ENCODE measurements around the gene CD164. TPM values are rescaled to one million over a fixed set of nuclear protein-coding genes. Genes with fewer than 3 reads are reported as not detected.
"Not testable (repeated sequence)": the region's sequence is repeated elsewhere in the genome, so short reads cannot be mapped to it uniquely, and the experiment has no call there.

Gene CD164
- total RNA-seq, 1 donor from 2014 or later: 184 TPM

DNA sequence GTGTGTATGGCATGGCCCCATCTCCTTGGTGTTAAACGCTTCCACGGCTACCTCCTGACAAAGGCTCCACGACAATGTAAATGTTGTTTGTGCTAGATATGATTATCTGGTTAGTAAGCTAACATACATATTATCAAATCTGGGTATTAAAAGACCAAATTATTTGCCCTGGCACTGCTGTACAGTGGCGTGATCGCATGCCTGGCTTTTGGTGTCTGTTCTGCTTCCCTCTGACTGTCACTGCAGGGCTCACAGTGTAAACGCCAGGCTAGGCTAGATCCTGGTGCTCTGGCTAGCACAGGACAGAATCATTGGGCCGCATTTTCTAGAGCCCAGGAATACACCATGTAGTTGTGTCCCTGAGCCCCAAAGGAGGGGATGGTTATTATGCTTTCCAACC lies 38.7 kb downstream of the CD164 start:
- no peak for DNase-seq (ENCODE audit: low spot score)

DNA sequence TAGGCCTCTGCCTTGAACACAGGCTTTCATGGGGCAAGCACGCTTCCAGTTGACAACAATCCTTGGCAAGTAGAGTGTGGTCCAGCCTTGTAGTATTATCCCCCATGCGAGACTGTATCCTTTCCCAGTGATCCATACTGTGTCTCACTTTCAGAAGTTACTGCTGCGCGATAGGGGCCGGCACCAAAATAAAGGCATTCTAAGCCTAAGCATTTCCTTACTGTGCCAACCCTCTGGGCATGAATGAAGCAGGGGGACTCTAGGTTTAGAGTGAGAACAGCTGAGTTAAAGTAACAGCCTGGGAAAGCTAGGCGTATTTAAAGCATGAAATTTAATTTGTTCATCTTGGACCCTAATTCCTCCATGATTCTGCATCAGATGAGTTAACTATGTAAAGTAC lies 39.4 kb downstream of the CD164 start:
- DNase-seq (ENCODE audit: low spot score): no peak

DNA sequence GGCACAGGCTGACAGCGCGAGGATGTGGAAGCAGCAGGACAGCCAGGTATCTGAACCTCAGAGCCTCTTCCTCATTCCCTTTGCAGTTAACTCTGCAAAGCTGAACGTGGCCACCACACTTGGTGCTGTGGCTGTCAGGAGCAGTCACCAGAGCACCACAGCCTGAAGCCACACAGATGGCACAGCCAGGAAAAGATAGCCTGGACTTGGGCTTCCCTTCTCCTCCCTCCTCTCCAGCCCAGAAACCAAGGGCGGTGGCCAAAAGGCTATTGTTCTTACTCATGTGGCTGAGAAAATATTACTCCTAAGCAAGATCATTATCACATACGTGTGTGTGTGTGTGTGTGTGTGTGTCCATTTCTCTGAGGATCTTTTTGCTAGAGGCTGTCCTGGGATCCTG lies 39.8 kb downstream of the CD164 start:
- DNase-seq (ENCODE audit: low spot score): no peak

DNA sequence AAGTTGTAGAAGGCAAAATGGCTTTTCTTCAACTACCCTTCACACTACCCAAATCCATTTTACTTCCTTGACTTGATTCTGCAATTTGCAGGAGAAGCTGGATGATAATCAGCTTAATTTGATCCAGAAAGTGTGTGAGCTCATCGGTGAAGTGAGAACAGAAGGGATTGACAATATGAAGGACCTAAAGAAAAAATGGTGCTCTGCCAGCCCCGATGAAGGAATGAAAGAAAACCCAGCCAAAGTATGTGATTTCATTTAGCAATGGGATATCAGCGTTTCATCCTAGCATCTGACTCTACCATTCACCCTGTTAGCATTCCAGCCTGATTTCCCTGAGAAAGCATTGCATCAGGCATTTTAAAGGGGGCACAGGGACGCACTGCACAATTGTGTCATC lies 41.5 kb downstream of the CD164 start:
- no peak for DNase-seq (ENCODE audit: low spot score)

DNA sequence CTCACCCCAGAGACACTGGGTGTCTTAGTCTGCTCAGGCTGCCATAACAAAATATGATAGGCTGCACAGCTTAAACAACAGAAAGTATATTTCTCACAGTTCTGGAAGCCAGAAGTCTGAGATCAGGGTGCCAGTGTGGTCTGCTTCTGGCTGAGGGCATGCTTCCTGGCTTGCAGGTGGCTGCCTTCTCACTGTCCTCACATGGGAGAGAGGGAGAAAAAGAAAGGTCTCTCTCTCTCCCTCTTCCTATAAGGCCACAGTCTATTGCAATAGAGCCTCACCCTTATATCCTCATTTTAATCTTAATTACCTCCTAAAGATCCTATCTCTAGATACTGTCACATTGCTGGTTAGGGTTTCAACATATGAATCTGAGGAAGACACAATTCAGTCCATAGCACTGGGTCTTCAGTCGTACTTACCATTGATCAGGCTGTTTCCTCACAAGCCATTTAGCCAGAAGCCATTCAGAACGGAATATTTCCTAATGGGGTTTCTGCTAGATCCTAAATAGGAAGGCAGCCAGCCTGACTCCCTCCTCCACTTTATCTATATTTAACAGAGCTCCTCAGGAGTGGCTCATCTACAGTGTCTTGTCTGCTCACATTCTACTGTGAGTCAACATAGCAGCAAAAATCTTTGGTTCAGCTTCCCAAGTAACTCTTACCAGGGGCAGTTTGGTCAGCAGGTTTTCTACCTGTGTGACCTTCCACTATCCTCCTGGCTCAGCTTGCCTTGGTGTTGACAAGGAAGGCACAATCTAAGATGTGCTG lies 42.2 kb downstream of the CD164 start:
- peak; percentile 18 for DNase-seq (ENCODE audit: low spot score)

DNA sequence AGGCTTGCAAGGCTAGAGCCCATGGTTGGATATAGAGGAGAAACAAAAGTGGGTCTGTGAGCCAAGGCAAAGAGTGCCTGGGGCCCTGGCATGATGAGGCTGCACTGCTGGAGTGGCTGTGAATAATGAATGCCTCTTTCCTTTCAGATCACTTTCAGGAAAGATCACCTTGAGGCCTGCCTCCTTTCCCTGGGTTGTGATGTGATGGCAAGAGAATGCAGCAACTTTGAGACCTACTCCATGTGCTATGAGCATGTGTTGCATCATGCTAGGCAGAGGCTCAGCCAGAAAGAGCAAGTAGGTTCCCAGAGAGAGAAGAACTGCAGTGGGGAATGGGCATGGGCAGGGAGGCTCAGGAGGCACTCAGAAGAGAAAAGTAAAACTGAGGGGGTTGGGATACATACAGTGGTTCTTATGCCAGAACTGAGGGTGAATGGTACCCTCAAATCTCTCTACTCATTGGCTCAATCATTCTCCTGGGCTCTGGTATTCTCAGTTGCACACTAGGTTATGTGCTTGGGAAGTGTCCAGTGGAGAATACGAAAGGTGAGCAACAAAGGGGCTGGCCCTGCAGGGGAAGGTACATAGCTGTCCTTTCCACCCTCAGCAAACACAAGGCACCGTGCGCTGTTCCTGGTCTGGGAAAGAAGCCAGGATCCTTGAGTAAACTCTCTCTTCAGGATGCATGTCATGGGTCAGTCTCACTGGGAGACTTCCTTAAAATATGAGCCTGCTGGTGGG lies 45.9 kb downstream of the CD164 start:
- no peak for DNase-seq (ENCODE audit: low spot score)

DNA sequence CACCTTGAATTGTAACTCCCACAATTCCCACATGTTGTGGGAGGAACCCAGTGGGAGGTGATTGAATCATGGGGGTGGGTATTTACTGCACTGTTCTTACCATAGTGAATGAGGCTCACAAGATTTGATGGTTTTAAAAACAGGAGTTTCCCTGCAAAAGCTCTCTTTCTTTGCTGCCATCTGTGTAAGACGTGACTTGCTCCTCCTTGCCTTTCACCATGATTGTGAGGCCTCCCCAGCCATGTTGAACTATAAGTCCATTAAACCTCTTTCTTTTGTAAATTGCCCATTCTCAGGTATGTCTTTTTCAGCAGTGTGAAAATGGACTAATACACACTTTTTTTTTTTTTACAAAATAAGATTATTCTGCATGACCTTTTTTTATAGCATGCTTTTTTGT lies 48.4 kb downstream of the CD164 start:
- not testable (repeated sequence) for DNase-seq (ENCODE audit: low spot score)

DNA sequence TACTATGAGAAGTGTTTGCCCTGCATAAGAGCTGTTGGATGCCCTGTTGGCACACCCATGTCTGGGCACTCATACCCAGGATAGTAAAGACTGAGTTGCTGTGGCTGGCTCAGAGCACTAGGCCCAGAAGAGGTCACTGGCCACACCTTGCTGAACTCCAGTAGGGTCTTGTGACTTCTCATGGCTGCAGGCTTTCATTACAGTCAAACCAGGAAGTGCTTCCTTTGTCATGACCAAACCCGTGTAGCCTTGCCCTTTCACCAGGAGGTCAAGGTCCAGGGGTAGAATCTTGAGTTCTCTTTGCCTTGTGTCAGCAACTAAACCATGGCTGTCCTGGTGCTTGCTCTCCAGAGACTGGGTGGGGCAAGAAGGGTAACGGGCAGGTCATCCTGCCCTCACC lies 49.5 kb downstream of the CD164 start:
- no peak for DNase-seq (ENCODE audit: low spot score)

DNA sequence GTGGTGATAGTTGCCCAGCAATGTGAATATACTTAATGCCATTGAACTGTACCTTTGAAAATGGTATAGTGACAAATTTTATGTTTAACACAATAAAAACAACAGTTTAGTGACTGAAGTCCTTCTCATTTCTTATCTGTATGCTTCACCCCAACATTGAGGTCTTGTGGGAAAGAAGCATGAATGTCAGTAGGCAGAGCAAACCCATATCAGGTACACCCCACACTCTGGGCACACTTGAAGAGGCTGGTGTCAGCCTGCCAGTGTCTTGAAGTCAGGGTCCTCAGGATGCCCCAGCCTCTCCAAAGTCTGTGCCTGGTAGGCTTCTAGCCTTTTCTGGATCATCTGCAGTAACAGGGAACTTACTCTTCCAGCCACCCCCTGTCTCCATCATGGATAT lies 51.2 kb downstream of the CD164 start:
- no peak for DNase-seq (ENCODE audit: low spot score)

DNA sequence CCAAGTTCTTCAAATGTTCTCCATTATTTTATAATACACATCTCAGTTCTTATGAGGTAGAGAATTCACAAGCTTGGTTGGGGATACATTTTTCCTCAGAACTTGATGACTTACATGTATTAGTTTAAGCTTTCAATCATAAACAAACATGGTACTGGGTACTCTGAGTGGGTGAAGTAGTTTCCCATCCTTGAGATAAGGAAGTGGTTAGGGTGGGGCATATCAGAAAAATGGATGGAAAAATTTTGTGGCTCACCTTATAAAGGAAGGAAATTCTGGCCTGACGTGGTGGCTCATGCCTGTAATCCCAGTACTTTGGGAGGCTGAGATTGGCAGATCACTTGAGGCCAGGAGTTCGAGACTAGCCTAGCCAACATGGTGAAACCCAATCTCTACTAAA lies 52.0 kb downstream of the CD164 start:
- DNase-seq (ENCODE audit: low spot score): no peak

DNA sequence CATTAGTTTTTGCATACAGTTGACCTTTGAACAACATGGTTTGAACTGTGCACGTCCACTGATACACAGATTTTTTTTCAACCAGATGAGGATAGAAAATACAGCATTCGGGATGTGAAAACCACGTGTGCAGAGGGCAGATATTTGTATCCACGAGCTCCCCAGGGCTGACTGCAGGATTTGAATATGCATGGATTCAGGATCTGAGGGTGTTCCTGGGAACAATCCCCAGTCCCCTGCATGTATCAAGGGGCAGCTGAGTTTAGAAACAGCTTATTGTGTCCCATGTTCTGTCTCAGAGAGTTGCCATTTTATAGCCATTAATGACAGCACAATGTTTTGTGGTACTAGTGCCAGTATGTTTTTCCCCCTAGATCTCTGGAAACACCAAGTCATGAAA lies 53.6 kb downstream of the CD164 start:
- no peak for DNase-seq (ENCODE audit: low spot score)

DNA sequence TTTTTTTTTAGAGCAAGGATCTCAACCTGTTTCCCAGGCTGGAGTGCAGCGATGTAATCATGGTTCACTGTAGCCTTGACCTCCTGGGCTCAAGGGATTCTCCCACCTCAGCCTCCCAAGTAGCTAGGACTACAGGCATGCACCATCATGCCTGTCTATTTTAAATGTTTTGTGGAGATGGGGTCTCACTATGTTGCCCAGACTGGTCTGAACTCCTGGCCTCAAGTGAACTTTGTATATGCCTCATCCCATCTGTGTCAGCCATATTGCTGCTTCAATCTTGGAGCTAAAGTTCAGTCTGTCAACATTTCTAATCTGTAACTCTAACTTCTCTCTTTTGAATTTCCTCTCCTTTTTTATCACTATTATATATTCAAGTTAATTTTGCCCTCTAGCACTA lies 54.3 kb downstream of the CD164 start:
- no peak for DNase-seq (ENCODE audit: low spot score)

DNA sequence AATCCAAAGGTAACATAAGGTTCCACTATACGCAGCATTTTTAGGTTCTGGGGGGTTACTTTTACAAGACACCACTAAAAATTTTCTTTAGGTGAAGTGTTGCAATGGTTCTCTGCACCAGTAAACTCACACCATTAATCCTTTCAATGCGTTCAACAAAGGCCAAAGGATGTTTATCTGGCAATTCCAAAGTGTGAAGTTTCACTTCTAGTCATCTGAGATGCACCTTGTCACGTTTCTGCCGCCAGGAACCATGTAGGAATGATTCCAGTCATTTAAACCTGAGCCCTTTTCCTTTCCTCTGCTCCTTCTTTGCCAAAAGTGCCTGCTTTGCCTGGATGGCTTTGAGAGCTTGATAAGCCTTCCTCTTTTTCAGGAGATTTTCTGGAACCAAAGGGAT lies 54.8 kb downstream of the CD164 start:
- DNase-seq (ENCODE audit: low spot score): no peak

DNA sequence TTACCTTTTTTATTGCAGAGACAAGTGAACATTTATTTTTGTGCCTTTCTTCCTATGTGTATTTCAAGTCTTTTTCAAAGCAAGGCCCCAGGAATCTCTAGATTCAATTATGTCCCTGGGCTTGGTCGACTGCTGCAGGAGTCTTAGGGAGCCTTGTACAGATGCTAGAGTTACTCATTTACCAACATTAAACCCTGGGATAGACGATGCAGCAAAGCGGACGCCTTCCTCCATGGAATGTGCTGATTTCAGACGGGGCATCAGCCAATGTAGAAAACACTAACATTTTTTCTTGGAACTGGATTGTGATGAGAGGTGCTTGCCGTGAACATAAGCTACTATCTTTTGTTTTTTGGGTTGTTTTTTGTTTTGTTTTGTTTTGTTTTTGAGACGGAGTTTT lies 55.9 kb downstream of the CD164 start:
- DNase-seq (ENCODE audit: low spot score): no peak

DNA sequence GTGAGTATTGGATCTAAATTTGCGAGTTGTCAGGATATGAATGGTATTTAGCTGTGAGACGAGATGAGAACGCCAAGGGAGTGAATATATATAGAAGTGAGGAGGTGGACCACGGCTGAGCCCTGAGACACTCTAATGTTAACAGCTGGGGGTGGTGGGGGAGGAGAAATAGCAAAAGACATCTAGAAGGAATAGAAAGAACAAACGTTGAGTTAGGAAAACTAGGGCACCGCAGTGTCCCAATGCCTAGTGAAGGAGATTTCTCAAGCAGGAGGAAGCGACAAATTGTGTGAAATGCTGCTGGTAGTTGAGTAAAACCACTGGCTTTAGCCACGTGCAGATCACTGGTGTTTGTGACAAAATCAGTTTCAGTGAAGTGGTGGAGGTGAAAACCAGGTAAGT lies 56.9 kb downstream of the CD164 start:
- DNase-seq (ENCODE audit: low spot score): no peak

DNA sequence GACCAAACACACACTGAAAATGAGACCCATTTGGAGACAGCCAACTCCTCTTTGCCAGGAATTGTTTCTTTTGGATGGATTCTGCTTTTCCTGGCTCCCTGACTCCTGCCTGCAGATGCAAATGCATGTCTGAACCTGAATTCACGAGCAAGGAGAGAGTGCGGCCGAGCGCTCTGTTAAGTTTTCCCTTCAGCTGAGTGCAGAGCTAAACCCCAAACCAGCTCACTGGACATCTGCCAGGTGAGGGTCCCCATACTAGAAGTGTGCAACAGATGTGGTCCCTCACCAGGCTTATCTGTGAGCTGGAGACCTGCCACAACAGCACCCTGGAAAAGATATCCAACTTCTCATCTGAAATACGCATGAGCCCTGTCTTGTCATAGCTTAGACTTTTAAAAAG lies 59.0 kb downstream of the CD164 start:
- DNase-seq (ENCODE audit: low spot score): no peak

DNA sequence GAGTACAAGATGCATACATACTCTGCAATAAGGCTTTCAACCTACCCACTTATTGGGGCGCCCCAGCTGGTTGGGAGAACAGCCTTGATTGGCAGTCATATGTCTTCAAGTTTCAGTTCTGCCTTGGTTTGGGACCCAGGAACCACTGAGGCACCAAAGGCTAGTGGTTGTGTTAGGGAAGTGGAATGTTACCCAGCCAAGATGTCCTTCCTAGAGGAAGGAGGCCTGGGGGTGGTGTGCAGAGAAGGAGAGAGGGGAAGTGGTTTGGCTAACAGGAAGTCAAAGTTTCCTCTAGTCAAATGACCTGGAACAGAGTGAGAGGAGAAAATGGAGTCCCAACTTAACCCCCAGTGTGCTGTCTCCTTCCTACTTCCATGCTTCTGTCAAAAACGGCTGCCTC lies 59.4 kb downstream of the CD164 start:
- DNase-seq (ENCODE audit: low spot score): peak; percentile 50

DNA sequence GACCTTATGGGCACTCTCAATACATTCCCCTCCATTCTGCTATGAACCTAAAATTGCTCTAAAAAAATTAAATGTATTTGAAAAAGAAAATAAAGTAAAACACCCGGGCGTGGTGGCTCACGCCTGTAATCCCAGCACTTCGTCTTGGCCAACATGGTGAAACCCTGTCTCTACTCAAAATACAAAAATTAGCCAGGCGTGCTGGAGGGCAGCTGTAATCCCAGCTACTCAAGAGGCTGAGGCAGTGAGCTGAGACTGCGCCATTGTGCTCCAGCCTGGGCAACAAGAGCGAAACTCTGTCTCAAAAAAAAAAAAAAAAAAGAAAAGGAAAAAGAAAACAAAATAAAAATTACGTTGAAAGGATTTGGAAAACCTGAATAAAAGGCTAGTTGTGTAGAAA lies 60.5 kb downstream of the CD164 start:
- no peak for DNase-seq (ENCODE audit: low spot score)

DNA sequence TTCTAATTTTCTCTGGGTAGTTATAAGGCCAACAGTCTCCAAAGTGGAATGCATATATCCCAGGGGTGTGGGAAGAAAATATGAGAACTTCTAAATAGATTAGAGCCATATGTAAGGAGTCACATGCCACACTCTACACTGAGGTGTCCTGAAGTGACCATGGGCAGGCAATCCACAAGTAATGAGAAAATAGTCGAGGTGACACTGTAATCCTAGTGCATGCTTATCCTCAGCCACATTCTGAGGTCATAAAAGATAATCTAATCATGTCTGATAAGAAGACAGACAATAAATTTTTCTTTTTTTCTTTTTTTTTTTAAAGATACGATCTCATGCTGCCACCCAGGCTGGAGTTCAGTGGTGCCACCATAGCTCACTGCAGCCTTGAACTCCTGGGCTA lies 62.2 kb downstream of the CD164 start:
- no peak for DNase-seq (ENCODE audit: low spot score)

DNA sequence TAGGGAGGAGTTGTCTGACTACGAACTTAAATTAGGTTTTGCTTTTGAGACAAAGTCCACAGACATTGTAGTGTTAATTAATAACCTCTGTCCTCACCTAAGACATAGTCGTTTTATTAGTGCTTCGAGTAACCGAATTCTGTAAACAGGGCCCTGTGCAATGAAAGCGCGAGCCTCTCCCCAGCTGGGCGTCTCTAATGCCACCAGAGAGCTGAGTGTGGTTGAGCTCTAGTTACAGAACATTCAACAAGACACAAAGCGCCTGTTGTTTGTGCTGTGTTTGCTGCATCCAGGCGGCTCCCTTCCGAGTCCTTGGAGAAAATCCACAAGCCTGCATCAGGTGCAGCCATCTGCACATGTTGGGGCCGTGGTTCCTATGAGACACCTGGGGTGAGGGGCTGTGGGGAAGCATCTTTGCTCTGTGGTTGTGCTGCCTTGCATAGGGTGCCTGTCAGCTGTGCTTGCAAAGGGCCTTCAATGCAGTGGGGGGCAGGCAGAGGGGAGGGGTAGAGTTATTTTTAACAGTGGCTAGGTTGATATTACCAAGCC lies 63.9 kb downstream of the CD164 start:
- no peak for DNase-seq (ENCODE audit: low spot score)

DNA sequence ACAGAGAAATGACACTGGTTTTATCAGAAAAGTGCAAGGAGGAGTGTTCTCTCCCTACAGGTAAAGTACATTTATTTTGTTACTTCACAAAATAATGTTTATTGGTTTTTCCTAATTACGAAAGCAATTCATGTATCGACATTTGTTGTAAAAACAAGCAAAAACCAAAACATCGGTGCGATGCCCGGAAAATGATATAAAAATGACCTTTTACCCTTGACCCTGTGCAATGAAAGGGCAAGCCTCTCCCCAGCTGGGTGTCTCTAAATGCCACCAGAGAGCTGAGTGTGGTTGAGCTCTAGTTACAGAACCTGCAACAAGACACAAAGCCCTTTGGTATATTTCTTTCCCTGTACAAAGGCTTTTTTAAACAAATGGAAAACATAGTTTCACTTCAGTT lies 65.4 kb downstream of the CD164 start:
- no peak for DNase-seq (ENCODE audit: low spot score)

Data from umbilical cord (tissue), 2 donors.